ENCODE measurements around the gene PLXDC2. TPM values are rescaled to one million over a fixed set of nuclear protein-coding genes. Genes with fewer than 3 reads are reported as not detected.

The PLXDC2 gene
- polyA plus RNA-seq, 1 of the 3 experiments (the other 2 are of a cell fraction), result 2.5 TPM

- no peaks in the 10 kb centered on the region for H3K36me3 ChIP-seq (replicated peaks in 1 of 2; ENCODE audit: control insufficient read depth in 1 of 2, insufficient read depth in 2 of 2, low read length in 1 of 2)
- H3F3A ChIP-seq (replicated peaks; ENCODE audit: insufficient read depth), result no peaks in the 10 kb centered on the region
- no peaks in the 10 kb centered on the region for H3K79me2 ChIP-seq (ENCODE audit: insufficient read depth)
- TF ChIP-seq, protein P1, sequence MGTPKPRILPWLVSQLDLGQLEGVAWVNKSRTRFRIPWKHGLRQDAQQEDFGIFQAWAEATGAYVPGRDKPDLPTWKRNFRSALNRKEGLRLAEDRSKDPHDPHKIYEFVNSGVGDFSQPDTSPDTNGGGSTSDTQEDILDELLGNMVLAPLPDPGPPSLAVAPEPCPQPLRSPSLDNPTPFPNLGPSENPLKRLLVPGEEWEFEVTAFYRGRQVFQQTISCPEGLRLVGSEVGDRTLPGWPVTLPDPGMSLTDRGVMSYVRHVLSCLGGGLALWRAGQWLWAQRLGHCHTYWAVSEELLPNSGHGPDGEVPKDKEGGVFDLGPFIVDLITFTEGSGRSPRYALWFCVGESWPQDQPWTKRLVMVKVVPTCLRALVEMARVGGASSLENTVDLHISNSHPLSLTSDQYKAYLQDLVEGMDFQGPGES (IDR thresholded peaks at IDR 0.05; ENCODE audit: low read depth, low read length), result no peak
- TF ChIP-seq USF1 (IDR thresholded peaks at IDR 0.05; ENCODE audit: borderline replicate concordance, low read depth), result no peak
- TF ChIP-seq, protein P2, sequence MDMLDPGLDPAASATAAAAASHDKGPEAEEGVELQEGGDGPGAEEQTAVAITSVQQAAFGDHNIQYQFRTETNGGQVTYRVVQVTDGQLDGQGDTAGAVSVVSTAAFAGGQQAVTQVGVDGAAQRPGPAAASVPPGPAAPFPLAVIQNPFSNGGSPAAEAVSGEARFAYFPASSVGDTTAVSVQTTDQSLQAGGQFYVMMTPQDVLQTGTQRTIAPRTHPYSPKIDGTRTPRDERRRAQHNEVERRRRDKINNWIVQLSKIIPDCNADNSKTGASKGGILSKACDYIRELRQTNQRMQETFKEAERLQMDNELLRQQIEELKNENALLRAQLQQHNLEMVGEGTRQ (IDR thresholded peaks at IDR 0.05; ENCODE audit: borderline replicate concordance, low read depth, low read length), result no peak
- TF ChIP-seq MXI1 (IDR thresholded peaks at IDR 0.05; ENCODE audit: low read depth, low read length), result no peak
- TF ChIP-seq NRF1 (IDR thresholded peaks at IDR 0.05; ENCODE audit: low read depth, low read length), result no peak
- no peak for TF ChIP-seq NFIC (IDR thresholded peaks at IDR 0.05; ENCODE audit: borderline replicate concordance)
- no peak for TF ChIP-seq MEF2A (IDR thresholded peaks at IDR 0.05; ENCODE audit: borderline replicate concordance, low read depth)
- no peak for TF ChIP-seq RXRA (IDR thresholded peaks at IDR 0.05; ENCODE audit: borderline replicate concordance, low read depth)
- TF ChIP-seq SMC3 (IDR thresholded peaks at IDR 0.05; ENCODE audit: low read depth, low read length), result no peak
- no peak for TF ChIP-seq SIN3A (IDR thresholded peaks at IDR 0.05; ENCODE audit: borderline replicate concordance, low read depth, low read length)
- no peak for TF ChIP-seq RFX5 (IDR thresholded peaks at IDR 0.05; ENCODE audit: low read length)
- TF ChIP-seq GABPA (IDR thresholded peaks at IDR 0.05; ENCODE audit: low read depth), result no peak
- TF ChIP-seq RCOR1 (IDR thresholded peaks at IDR 0.05; ENCODE audit: low read length), result no peak
- no peak for TF ChIP-seq EZH2phosphoT487 (IDR thresholded peaks at IDR 0.05; ENCODE audit: borderline replicate concordance, low read depth)
- no peak for TF ChIP-seq GATA2 (CRISPR knock-in tag; IDR thresholded peaks at IDR 0.05)
- no peak for TF ChIP-seq CHD2 (IDR thresholded peaks at IDR 0.05; ENCODE audit: low read length, partially characterized antibody)
- TF ChIP-seq JUND (IDR thresholded peaks at IDR 0.05), result no peak
- TF ChIP-seq ZBTB33 (IDR thresholded peaks at IDR 0.05; ENCODE audit: borderline replicate concordance, low read depth), result no peak
- no peaks in the 10 kb centered on the region for H4K20me1 ChIP-seq (ENCODE audit: insufficient read depth)
- H3K9ac ChIP-seq, result no peak overlapping the region
- CTCF ChIA-PET, result interaction anchor here (0.6 to 1.0 kb wide), 3 partner anchors 10 to 165 kb away, joined by 3 to 4 read pairs (median 3); no protein-coding TSS in a partner anchor
- DNase-seq, result no peak
- H3K4me3 ChIP-seq (ENCODE audit: low read depth in 2 of 2, low read length in 1 of 2), result no peak overlapping the region
- POLR2A ChIA-PET, result no interaction called here
- WGBS (ENCODE audit: low lambda C conversion rate), result 34% methylated on average over 1 of the region's 1 CpG
- H3K27ac ChIP-seq (ENCODE audit: low read depth in 2 of 2, low read length in 1 of 2), result no peak overlapping the region
- no peak overlapping the region for H3K4me2 ChIP-seq
- no peaks in the 10 kb centered on the region; a peak in 1 of 4 replicates for H3K4me1 ChIP-seq (ENCODE audit: control insufficient read depth in 1 of 2, insufficient read depth in 2 of 2, low read depth in 1 of 2, low read length in 1 of 2)
- H2AFZ ChIP-seq (ENCODE audit: low read depth), result no peak overlapping the region
- H3K27me3 ChIP-seq (ENCODE audit: insufficient read depth), result no peaks in the 10 kb centered on the region
- H3K9me3 ChIP-seq, result no peaks in the 10 kb centered on the region
- no peaks in the 10 kb centered on the region for H3K9me2 ChIP-seq
These were observed 171.7 kb downstream of the PLXDC2 start for GRCh38 chr10:19987931-19988330.

Measured in SK-N-SH (cell line).